ENCODE data around the gene GAS6.

Gene GAS6

DNA sequence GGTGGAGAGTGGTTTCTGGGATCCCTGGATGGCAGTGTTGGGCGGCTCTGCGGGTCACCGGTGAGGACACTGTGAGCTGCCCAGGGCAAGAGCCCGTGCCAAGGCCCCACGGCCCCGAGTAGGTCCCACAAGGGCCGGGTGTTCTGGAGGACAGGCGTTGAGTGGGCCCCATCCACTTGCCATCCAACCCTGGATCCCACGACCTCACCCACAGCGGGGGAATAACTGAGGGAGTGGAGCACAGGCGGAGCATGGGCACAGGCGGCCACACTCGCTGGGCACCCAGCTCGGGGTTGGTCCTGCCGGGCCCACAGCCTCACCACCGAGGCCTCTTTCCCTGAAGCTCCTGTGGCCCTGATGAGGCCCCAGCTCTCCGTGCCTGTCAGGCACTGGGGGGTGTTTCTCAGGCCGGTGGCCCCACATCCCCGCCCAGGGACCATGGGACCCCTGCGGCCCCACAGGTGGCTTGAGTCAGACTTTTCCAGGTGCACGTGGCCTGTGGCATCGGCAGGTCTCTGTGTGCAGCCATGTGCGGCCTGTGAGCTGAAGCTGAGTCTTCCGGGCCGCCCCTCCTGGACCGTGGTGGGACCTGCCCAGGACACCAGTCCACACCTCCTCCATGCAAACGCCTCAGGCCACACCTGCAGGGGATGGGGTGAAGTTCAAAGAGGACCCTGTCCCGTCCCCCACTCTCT is 88.3 kb downstream of the GAS6 start:
- no peak for DNase-seq (ENCODE audit: low read depth)
- H3K4me3 ChIP-seq (ENCODE audit: low read length) = no peak overlapping the region
- TF ChIP-seq, protein P1, sequence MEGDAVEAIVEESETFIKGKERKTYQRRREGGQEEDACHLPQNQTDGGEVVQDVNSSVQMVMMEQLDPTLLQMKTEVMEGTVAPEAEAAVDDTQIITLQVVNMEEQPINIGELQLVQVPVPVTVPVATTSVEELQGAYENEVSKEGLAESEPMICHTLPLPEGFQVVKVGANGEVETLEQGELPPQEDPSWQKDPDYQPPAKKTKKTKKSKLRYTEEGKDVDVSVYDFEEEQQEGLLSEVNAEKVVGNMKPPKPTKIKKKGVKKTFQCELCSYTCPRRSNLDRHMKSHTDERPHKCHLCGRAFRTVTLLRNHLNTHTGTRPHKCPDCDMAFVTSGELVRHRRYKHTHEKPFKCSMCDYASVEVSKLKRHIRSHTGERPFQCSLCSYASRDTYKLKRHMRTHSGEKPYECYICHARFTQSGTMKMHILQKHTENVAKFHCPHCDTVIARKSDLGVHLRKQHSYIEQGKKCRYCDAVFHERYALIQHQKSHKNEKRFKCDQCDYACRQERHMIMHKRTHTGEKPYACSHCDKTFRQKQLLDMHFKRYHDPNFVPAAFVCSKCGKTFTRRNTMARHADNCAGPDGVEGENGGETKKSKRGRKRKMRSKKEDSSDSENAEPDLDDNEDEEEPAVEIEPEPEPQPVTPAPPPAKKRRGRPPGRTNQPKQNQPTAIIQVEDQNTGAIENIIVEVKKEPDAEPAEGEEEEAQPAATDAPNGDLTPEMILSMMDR (IDR thresholded peaks at IDR 0.05; ENCODE audit: insufficient read depth, low read depth, low read length, missing control alignments) = no peak

DNA sequence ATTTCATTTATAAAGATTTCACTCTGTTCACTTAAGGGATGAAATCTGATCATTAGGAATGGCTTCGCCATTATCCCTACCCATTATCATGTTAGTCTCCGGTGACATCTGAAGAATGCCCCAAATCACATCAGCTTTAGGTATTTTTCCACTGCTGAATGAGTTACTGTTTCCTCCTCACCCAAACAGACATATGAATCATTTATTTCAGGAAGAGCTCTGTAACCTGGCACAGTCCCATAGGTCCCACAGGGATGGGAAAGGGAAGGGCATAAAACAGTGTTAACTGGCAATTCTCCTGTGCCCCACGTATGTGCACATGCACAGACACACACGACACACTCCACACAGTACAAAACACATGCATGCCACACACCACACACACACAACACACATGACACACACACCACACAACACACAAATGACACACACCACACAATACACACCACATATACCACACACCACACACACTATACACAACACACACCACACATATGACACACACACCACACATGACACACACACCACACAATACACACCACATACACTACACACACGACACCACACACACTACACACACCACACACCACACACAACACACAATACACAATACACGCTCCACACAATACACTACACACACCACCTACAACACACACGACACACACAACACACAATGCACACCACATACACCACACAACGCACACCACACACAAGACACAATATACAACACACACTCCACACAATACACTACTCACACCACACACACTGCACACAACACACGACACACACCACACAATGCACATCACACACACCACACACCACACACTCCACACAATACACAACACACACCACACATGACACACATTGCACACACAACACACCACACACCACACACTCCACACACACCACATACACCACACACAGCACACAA is 89.4 kb downstream of the GAS6 start:
- DNase-seq (ENCODE audit: low read depth) = peak; percentile 41
- no peak overlapping the region for H3K4me3 ChIP-seq (ENCODE audit: low read length)
- TF ChIP-seq, protein P1 (IDR thresholded peaks at IDR 0.05; ENCODE audit: insufficient read depth, low read depth, low read length, missing control alignments) = no peak

DNA sequence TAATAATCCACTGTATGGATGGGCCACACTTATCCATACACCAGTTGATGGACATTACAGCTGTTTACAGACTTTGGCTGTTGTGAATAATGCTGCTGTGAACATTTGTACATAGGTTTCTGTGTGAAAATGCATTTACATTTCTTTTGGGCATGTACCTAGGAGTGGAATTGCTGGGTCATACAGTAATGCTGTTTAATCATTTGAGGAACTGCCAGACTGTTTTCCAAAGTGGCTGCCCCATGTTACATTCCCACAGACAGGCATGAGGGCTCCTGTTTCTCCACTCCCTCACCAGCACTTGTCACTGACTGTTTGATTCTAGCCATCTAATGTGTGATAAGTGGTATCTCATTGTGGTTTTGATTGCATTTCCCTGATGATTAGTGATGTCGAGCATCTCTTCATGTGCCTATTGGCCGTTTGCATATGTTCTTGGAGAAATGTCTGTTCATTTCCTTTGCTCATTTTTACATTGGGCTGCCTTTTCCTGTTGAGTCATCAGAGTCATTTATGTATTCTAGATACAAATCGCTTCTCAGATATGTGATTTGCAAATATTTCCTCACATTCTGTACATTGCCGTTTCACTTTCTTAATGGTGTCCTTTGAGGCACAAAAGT is 92.1 kb downstream of the GAS6 start:
- no peak overlapping the region for H3K4me3 ChIP-seq (ENCODE audit: low read length)
- DNase-seq (ENCODE audit: low read depth) = peak; percentile 52
- TF ChIP-seq, protein P1 (IDR thresholded peaks at IDR 0.05; ENCODE audit: insufficient read depth, low read depth, low read length, missing control alignments) = no peak

DNA sequence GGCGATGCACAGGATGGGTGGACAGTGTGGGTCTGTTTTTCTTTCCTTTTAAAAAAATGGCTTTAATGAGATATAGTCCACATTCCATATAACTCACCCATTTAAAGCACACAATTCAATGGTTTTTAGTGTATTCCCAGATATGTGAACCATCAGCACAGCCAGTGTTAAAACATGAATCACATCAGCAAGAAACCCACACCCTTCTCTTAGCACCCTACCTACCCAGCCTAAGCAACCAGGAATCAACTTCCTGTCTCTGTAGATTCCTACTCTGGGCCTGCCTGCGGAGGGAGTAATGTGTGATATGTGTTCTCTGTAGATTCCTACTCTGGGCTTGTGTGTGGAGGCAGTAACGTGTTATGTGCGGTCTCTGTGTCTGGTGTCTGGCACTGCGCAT is 92.9 kb downstream of the GAS6 start:
- H3K4me3 ChIP-seq (ENCODE audit: low read length) = no peak overlapping the region
- TF ChIP-seq, protein P1 (IDR thresholded peaks at IDR 0.05; ENCODE audit: insufficient read depth, low read depth, low read length, missing control alignments) = no peak
- no peak for DNase-seq (ENCODE audit: low read depth)
